Globus pallidus (tissue), 1 donor: ENCODE measurements around the gene SUSD6.
"Not testable (repeated sequence)": the region's sequence is repeated elsewhere in the genome, so short reads cannot be mapped to it uniquely, and the experiment has no call there.

ENCODE experiments used
- DNase-seq: peaks from one replicate; pipeline ENCODE4 v3.0.0-alpha.2; 2015; ENCODE audit warnings: low spot score

Gene SUSD6

GRCh38 chr14:69713209-69713781 is 101.9 kb downstream of the SUSD6 start:
- DNase-seq: no peak

- DNase-seq: no peak
Measured at GRCh38 chr14:69713993-69714679, 102.7 kb downstream of the SUSD6 start.

- DNase-seq: peak; percentile 76
Measured at GRCh38 chr14:69715725-69716477, 104.5 kb downstream of the SUSD6 start.

GRCh38 chr14:69716478-69717187 is 105.2 kb downstream of the SUSD6 start:
- DNase-seq: no peak

GRCh38 chr14:69718614-69719013 is 107.2 kb downstream of the SUSD6 start:
- not testable (repeated sequence) for DNase-seq

GRCh38 chr14:69719501-69719951 is 108.1 kb downstream of the SUSD6 start:
- no peak for DNase-seq

- no peak for DNase-seq
Measured at GRCh38 chr14:69720912-69721311, 109.5 kb downstream of the SUSD6 start.

- DNase-seq: peak; percentile 71
Measured at GRCh38 chr14:69726761-69727511, 115.5 kb downstream of the SUSD6 start.

GRCh38 chr14:69727860-69728259 is 116.5 kb downstream of the SUSD6 start:
- no peak for DNase-seq

GRCh38 chr14:69731919-69732598 is 120.7 kb downstream of the SUSD6 start:
- not testable (repeated sequence) for DNase-seq

GRCh38 chr14:69736405-69736804 is 125.0 kb downstream of the SUSD6 start:
- DNase-seq: not testable (repeated sequence)

GRCh38 chr14:69741055-69741454 is 129.7 kb downstream of the SUSD6 start:
- DNase-seq: no peak

GRCh38 chr14:69749956-69750355 is 138.6 kb downstream of the SUSD6 start:
- DNase-seq: no peak

GRCh38 chr14:69750495-69750894 is 139.1 kb downstream of the SUSD6 start:
- no peak for DNase-seq

- no peak for DNase-seq
Measured at GRCh38 chr14:69752773-69753172, 141.4 kb downstream of the SUSD6 start.

GRCh38 chr14:69753860-69754259 is 142.5 kb downstream of the SUSD6 start:
- DNase-seq: no peak

GRCh38 chr14:69754487-69754886 is 143.1 kb downstream of the SUSD6 start:
- DNase-seq: no peak

- no peak for DNase-seq
Measured at GRCh38 chr14:69755296-69755695, 143.9 kb downstream of the SUSD6 start.

GRCh38 chr14:69755784-69756183 is 144.4 kb downstream of the SUSD6 start:
- DNase-seq: no peak

- DNase-seq: no peak
Measured at GRCh38 chr14:69756298-69756697, 144.9 kb downstream of the SUSD6 start.

- DNase-seq: no peak
Measured at GRCh38 chr14:69760810-69761209, 149.4 kb downstream of the SUSD6 start.
